Cardiac fibroblast (primary cell): Measurements from ENCODE around the gene ABCB9.

Source experiments
- DNase-seq, 2 donors: peaks; one replicate each; pipeline versions ENCODE4 v3.0.0 to v3.0.0-alpha.2; 2010; ENCODE audit warnings: low read depth in 2 of 2
- H3K4me3 ChIP-seq, 2 donors: replicated peaks in 1 of 2; 1 replicate in 1 of 2; 2 replicates in 1 of 2; pipeline ENCODE4 v1.5.1; 2011; ENCODE audit warnings: low read depth in 2 of 2, low read length in 2 of 2, mild to moderate bottlenecking in 2 of 2, moderate library complexity in 1 of 2
- TF ChIP-seq, protein P1 (sequence below): IDR thresholded peaks from one replicate; pipeline ENCODE4 v1.5.1; 2011; ENCODE audit warnings: low read depth, mild to moderate bottlenecking, low read length, inconsistent platforms

The ABCB9 gene

DNA sequence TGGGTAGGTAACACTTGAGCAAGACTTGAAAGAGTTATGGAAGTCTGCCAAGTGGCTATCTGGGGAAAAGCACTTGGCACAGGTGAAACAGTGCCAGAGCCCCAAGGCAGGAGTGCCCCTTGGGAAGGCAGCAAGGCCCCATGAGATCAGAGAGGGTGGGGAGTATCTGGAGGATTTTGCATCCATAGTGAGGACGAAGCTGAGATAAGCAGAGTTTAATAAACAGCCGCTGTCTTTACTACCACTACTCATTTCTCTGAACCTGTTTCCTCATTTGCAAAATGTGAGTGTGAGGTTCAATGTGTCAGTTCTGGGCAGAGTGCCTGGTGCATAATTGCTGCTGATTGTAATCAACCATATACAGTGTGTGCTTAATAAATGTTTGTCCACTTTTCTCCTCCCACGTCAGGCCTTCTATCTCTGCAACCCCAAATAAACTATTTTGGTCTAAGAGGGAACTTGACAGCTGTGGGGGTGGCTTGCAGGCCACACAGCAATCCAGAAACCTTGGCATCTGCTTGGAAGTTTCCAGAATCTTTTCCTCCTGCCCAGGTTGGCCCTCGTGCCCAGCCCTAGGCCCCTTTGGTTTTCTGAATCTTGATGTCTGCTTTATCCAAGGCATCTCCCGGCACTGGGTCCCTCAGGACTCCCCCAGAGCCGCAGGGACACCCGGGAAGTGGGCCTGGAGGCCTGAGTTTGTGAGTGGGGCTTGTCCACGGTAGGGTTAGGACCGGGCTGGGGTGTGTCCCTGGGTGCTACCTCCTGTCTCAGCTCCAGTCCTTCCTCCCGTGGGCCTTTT is 4.5 kb downstream of the ABCB9 start:
- peak in 1 of 2 donors; percentile 55 for DNase-seq
- H3K4me3 ChIP-seq = no peak overlapping the region
- TF ChIP-seq, protein P1, sequence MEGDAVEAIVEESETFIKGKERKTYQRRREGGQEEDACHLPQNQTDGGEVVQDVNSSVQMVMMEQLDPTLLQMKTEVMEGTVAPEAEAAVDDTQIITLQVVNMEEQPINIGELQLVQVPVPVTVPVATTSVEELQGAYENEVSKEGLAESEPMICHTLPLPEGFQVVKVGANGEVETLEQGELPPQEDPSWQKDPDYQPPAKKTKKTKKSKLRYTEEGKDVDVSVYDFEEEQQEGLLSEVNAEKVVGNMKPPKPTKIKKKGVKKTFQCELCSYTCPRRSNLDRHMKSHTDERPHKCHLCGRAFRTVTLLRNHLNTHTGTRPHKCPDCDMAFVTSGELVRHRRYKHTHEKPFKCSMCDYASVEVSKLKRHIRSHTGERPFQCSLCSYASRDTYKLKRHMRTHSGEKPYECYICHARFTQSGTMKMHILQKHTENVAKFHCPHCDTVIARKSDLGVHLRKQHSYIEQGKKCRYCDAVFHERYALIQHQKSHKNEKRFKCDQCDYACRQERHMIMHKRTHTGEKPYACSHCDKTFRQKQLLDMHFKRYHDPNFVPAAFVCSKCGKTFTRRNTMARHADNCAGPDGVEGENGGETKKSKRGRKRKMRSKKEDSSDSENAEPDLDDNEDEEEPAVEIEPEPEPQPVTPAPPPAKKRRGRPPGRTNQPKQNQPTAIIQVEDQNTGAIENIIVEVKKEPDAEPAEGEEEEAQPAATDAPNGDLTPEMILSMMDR = no peak

DNA sequence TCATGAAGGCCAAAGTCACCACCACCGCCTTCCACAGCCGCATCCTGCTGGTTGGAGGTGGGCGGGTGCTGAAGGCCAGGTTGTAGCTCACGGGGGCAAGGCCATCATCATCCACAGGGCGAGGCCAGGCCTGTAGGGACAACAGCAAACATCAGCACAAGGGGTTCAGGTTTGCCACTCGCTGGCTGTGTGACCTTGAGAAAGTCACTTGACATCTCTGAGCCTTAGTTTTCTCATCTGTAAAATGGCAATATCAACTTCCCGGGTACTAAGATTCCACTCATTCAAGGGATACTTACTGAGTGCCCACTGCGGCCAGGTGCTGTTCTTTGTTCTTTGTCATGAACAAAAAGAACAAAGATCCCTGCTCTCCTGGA is 6.1 kb downstream of the ABCB9 start:
- no peak overlapping the region for H3K4me3 ChIP-seq
- DNase-seq = no peak
- TF ChIP-seq, protein P1 = no peak

DNA sequence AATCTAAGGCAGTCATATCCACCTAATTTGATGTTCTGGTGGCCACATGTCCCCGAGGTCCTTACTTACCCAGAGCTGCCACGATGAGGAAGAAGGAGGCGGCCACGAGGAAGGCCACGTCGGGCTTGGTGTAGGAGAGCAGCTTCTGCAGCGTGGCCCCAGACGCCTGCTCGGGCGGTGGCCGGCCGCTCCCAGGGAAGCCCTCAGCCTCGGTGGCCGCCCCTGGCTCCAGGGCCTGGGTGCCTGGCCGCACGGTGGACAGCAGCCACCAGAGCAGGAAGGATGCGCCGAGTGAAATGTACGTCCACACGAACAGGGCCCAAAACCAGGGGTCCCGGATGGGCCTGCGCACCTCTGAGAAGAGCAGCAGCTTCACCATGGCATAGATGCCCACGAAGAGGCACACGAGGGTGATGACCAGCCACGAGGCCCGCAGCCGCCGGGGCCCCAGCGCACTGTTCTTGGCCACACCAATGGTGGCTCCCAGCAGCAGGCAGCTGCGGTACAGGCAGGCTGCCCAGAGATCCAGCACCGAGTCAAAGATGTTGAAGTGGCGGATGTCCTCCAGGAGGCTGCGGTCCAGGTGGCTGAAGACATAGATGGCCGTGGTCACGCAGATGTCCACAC is 6.6 kb downstream of the ABCB9 start:
- no peak overlapping the region for H3K4me3 ChIP-seq
- no peak for DNase-seq
- TF ChIP-seq, protein P1 = no peak

DNA sequence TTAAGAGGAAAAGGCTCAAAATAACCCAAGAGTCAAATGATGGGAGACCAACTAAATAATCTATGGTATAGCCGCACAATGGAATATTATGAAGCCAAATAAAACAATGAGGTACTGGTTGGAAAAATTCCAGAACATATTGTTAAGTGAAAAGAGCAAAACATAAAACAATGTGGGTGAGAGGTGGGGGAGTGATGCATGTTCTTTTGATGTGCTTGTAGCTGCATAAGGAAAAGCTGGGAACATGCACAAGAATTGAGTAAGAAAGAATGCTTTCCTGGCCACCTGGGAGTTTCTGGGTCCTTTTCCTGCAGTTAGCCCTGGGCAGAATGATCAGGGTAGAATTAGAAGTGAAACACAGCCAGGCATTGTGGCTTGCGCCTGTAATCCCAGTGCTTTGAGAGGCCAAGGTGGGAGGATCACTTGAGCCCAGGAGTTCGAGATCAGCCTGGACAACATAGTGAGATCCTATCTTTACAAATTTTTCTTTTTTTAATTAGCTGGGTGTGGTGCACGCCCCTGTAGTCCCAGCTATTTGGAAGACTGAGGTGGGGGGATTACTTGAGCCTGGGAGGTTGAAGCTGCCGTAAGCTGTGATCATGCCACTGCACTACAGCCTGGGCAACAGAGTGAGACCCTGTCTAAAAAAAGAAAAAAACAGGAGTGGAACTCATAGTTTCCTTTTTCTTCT is 7.9 kb downstream of the ABCB9 start:
- DNase-seq = peak; percentile 93 to 97
- no peak overlapping the region for H3K4me3 ChIP-seq
- TF ChIP-seq, protein P1 = no peak

DNA sequence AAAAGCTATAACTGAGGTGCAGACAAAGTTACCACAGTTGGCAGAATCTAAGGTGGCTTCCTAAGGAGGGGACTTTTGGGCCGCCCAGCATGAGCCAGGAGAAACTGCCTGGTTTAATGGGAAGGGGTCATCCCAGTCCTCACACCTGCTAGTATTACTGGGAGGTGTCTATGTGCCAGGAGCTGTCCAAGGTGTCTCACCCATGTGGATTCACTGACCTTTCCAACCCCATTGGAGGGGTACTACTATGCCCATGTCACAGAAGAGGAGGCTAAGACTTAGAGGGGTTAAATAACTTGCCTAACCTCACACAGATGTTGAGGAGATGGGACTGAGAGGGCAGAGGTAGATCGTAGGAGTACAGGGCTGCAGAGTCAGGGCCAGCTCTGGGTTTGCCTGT is 10.2 kb downstream of the ABCB9 start:
- DNase-seq = no peak
- TF ChIP-seq, protein P1 = no peak
- H3K4me3 ChIP-seq = no peak overlapping the region

DNA sequence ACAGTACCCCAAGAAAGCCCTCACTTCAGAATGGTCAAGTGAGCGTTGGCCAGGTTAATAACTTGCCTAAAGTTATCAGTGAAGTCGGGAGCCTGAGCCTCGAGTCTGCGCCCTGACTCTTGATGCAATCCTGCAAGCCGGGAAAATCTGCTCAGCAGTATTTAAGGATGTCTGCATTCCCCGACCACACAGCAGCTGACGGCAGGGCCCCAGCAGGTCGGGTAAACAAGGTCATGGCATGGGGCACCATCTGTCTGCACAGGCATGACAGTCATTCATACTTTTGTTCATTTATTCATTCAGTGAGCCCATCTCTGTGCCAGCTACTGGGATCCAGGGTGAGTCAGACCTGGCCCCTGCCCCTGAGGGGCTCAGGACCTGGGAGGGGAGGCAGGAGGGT is 11.1 kb downstream of the ABCB9 start:
- H3K4me3 ChIP-seq = no peak overlapping the region
- DNase-seq = no peak
- TF ChIP-seq, protein P1 = no peak
